ENCODE measurements around the gene HOXA1.

Gene HOXA1

DNA sequence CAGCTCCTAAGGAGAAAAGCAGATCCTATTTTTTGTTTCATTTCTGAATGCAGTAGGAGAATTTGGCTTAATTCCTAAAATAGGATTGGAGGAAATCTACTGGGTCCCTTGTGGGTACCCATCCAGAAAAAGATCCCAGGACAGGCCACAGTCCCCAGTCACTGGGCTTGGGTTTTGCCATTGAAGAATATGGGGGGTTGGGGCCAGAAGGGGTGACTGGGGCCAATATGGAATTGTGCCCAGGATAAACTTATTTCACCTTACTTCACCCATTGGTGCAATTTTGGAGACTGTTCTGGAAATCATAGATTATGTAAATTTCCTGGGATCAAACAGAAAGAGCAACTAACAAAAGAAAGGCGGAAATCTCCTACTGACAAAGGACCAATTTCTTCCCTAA, 42.7 kb upstream of the HOXA1 start:
- no peak for DNase-seq (ENCODE audit: insufficient read length, low spot score)
- no peak for FAIRE-seq
- TF ChIP-seq, protein P1, sequence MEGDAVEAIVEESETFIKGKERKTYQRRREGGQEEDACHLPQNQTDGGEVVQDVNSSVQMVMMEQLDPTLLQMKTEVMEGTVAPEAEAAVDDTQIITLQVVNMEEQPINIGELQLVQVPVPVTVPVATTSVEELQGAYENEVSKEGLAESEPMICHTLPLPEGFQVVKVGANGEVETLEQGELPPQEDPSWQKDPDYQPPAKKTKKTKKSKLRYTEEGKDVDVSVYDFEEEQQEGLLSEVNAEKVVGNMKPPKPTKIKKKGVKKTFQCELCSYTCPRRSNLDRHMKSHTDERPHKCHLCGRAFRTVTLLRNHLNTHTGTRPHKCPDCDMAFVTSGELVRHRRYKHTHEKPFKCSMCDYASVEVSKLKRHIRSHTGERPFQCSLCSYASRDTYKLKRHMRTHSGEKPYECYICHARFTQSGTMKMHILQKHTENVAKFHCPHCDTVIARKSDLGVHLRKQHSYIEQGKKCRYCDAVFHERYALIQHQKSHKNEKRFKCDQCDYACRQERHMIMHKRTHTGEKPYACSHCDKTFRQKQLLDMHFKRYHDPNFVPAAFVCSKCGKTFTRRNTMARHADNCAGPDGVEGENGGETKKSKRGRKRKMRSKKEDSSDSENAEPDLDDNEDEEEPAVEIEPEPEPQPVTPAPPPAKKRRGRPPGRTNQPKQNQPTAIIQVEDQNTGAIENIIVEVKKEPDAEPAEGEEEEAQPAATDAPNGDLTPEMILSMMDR (IDR thresholded peaks at IDR 0.05; ENCODE audit: insufficient read depth, missing control alignments): no peak

DNA sequence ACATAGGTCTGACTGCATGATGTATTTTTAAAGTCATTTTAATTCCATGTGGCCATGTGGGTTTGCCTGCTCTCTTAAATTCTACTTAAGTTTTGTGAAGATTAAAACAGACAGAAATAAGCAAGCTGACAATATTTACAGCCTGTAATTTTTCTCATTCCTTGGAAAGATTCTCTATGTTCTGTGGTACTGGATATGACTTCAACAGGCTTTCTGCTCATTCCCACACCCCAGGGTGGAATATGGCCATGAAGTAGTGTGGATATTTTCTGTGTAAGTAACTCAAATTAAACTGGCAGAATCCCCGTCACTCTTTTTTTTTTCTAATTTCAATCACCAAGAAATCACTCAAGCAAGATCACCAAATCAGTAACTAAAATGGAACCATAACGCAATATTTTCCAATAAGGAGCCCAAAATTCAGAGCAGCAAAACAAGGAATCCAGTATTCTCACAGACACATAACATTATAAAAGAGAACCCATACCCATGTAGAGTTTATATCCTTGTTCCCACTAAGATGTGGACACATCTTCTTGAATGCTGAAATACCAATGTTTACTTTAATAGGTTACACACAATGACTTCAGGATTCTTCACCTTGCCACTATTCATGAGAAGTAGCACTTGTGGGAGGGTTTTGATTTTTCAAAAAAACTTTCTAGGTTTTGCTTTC, 42.0 kb upstream of the HOXA1 start:
- FAIRE-seq: no peak
- TF ChIP-seq, protein P1 (IDR thresholded peaks at IDR 0.05; ENCODE audit: insufficient read depth, missing control alignments): no peak
- no peak for DNase-seq (ENCODE audit: insufficient read length, low spot score)

DNA sequence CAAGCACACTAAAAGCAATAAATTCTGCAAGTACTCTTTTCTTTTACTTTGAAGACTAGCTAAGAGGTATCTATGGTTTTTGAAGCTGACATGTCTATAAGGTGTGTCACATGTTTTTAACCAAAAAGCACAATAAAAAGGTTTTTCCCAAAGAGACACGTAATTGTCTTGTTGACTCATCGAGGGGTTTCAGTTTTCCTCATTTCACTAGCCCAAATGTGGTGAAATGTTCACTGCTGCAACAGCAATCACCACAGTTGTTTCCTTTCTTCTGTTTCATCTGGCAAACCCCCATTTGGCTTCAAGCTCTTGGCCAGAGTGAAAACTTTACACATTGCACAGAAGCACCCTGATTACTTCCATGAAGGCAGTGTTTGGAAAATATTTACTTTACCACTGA, 38.6 kb upstream of the HOXA1 start:
- TF ChIP-seq, protein P1 (IDR thresholded peaks at IDR 0.05; ENCODE audit: insufficient read depth, missing control alignments): no peak
- DNase-seq (ENCODE audit: insufficient read length, low spot score): no peak
- no peak for FAIRE-seq

DNA sequence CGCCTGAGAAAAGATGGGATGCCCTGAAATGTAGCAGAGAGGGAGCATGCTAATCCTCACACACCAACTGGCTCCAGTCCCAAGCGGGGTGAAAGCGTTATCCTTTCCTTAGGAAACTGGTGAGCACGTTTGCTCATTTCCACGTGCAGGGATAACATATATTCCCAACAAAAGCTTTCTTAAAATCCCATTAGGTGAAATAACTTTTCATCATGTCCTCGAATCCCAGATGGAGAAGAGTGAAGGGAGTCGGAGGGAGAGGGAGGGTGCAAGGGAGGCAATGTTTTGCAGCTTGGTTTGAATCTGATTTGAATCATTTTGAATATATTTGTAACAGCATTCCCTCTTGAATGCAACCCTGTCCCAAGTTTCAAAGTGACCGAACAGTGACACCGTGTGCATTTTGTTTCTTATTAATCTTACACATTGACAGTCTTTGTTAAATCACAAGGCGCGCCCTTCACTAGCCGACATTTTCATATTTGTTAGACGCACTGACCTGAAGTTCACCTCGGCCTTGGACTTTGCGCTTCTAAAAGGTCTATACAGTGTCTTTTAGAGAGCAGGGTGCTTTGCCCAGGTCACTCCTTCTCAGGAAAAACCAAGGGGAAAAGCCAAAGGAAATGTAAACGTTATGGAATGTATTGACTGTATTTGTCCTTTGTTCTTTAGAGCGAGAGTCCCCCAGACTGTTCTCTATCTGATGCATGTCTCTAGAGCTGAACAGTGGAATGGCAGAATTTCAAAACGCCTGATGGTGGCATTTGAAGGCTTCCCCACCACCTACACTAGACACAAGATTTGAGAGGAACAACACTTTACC, 37.8 kb upstream of the HOXA1 start:
- DNase-seq (ENCODE audit: insufficient read length, low spot score) (no peak), FAIRE-seq (no peak)
- TF ChIP-seq, protein P1 (IDR thresholded peaks at IDR 0.05; ENCODE audit: insufficient read depth, missing control alignments): no peak

DNA sequence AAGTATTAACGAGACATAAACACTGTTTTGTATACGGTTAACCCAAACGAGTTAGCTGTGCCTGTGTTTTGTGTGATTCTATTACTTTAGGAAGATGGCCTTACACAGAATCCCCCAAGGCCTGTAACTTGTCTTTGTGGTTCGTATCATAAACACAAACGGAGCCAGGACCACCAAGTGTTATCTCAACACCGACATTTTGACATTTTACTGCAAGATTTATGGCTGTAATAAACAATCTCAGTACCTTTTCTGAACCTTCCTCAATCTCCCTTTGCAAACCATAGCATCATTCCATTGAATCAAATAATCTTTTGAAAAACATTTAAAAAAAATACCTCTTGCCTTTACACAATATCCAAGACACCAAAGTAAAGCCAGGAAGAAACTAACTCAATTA, 37.2 kb upstream of the HOXA1 start:
- DNase-seq (ENCODE audit: insufficient read length, low spot score): no peak
- no peak for FAIRE-seq

DNA sequence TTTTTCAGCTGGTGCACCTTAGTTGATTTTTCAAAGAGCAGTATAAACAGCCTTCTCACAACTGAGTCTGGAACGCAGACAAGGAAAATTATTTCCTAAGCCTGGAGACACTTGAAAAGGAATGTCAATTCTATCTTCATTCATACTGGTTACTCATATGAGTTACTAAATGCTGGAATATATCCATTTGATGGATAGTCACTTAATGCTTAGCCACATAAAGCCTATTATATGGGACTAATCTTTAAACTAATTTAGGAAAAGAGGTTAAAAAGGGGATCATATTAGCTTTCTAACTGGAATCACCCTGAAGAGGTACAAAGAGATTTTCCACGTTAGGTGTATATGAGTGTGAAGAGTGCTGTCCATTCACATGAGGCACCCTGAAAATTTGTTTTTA, 36.4 kb upstream of the HOXA1 start:
- TF ChIP-seq, protein P1 (IDR thresholded peaks at IDR 0.05; ENCODE audit: insufficient read depth, missing control alignments): no peak
- FAIRE-seq (no peak), DNase-seq (ENCODE audit: insufficient read length, low spot score) (no peak)

More for the DNA sequence above, 37.2 kb upstream of the HOXA1 start:
- TF ChIP-seq, protein P1 (IDR thresholded peaks at IDR 0.05; ENCODE audit: insufficient read depth, missing control alignments): no peak

DNA sequence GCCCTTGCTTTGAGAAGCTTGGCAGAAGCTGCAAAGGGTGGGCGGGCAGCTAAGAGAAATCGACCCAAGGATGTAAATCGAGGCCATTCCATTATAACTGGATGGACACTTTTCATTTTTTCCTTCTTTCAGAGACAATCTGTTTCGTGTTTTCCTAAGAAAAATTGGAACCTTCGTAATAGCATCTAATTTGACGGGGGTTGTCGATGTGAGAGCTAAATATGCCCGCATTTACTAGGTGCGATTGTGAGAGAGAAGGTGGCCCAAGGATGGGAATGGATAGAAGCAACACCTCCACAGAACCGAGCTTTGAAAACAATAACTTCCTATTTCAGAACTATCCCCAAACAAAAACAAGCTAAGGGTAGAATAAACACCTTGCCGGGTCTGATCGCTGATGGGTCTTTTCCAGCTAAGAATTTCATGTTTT, 35.6 kb upstream of the HOXA1 start:
- no peak for DNase-seq (ENCODE audit: insufficient read length, low spot score)
- TF ChIP-seq, protein P1 (IDR thresholded peaks at IDR 0.05; ENCODE audit: insufficient read depth, missing control alignments): no peak
- no peak for FAIRE-seq

All from D721Med (cell line).